ENCODE data around the gene TBL2.
A peak's percentile ranks its signal among the peaks of the same experiment; 100 is the strongest.
"Not testable (repeated sequence)": the region's sequence is repeated elsewhere in the genome, so short reads cannot be mapped to it uniquely, and the experiment has no call there.

The TBL2 gene

GRCh38 chr7:73606801-73607691 is 28.7 kb upstream of the TBL2 start:
- peak; percentile 23 to 66 (median 65) for DNase-seq (ENCODE audit: low read depth in 2 of 3, low spot score in 2 of 3)

DNA sequence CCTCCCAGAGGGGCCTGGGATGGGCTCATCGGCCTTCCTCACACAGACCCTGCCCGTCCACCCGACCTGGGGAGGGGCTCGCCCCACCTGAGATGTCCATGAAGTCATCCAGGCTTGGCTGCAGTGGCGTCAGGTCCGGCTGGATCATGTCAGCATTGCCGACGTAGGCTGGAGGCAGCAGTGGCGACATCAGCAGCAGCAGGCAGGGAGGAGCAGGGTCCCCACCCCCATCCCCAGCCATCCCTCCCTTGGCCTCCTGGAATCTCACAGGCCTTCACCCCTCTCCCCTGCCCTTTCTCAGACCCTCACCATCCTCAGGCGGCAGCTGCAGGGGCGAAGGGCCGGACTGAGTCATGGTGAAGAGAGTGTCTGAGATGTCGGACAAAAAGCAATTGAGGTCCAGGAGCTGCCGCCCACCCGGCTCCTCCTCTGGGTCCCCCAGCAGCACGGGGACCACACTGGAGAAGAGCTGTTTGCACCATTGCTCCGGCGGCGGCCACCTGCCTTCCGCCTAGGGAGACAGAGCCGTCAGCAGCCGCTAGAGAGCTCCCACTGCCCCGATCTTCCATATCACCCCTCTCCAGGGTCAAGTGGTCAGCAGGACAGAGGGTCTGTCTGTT is 27.3 kb upstream of the TBL2 start:
- no peak for DNase-seq (ENCODE audit: low read depth in 2 of 3, low spot score in 2 of 3)

DNA sequence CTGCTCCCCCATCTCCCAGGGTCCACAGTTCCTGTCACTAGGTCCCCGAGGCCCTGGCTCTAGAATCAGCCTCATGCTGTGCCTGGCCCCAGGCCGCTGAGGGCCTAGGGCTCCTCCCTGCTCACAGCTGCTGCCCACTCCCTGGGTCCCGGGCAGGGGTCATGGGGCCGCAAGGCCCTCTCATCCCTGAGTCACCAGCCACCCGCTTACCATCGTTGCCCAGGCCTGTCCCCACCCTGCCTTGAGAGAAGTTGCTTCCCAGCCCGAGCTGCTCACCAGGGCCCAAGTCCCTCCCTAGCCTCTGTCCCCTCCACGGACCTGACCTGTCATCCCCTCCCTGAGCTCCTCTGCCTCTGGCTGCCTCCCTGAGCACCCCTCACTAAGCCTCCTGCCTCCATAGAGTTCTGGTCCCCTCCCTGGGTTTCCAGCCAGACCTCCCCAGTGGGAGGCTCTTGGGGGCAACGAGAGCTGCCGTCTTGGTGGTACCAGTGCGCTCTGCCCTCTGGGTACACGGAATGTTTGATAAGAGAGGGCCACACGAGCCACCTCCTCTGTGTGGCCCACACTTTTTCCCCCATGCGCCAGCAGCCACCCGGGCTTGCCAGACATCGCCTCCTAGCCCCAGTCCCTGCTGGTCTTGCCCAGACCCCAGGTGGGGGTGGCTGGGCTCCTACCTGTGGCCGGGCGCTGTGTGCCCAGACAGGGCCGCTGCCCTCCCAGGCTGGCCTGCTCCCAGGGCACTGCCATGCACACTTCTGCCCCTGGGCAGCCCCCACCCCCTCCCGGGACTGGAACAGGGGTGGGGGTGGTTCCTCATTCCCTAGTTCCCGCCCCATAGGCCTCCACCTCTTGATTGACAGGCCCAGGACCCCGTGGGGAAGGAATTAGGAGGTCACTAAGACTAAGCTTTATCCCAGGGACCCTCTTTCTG is 24.6 kb upstream of the TBL2 start:
- DNase-seq (ENCODE audit: low read depth in 2 of 3, low spot score in 2 of 3) = no peak

- DNase-seq (ENCODE audit: low read depth in 2 of 3, low spot score in 2 of 3) = no peak
These were observed 21.5 kb upstream of the TBL2 start for GRCh38 chr7:73599916-73600315.

- DNase-seq (ENCODE audit: low read depth in 2 of 3, low spot score in 2 of 3) = no peak
These were observed 20.9 kb upstream of the TBL2 start for GRCh38 chr7:73599151-73599882.

GRCh38 chr7:73597978-73598782 is 19.8 kb upstream of the TBL2 start:
- no peak for DNase-seq (ENCODE audit: low read depth in 2 of 3, low spot score in 2 of 3)

- no peak for DNase-seq (ENCODE audit: low read depth in 2 of 3, low spot score in 2 of 3)
These were observed 18.0 kb upstream of the TBL2 start for GRCh38 chr7:73596191-73597065.

- DNase-seq (ENCODE audit: low read depth in 2 of 3, low spot score in 2 of 3) = no peak
These were observed 17.0 kb upstream of the TBL2 start for GRCh38 chr7:73595358-73595757.

- DNase-seq (ENCODE audit: low read depth in 2 of 3, low spot score in 2 of 3) = no peak
These were observed 15.0 kb upstream of the TBL2 start for GRCh38 chr7:73593207-73594045.

GRCh38 chr7:73586911-73587310 is 8.5 kb upstream of the TBL2 start:
- no peak for DNase-seq (ENCODE audit: low read depth in 2 of 3, low spot score in 2 of 3)

DNA sequence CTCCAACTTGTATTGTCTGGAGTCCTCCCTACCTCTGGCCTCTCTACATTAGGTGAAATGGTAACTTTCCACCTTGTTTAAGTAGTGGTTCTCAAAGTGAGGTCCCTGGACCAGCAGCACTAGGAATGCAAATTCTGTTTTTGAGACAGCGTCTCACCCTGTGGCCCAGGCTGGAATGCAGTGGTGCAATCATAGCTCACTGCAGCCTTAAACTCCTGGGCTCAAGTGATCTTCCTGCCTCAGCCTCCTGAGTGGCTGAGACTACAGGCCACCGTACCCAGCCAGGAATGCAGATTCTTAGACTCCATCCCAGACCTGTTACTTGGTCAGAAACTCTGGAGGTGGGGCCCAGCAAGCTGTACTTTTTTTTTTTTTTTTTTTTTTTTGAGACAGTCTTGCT is 6.8 kb upstream of the TBL2 start:
- no peak for DNase-seq (ENCODE audit: low read depth in 2 of 3, low spot score in 2 of 3)

DNA sequence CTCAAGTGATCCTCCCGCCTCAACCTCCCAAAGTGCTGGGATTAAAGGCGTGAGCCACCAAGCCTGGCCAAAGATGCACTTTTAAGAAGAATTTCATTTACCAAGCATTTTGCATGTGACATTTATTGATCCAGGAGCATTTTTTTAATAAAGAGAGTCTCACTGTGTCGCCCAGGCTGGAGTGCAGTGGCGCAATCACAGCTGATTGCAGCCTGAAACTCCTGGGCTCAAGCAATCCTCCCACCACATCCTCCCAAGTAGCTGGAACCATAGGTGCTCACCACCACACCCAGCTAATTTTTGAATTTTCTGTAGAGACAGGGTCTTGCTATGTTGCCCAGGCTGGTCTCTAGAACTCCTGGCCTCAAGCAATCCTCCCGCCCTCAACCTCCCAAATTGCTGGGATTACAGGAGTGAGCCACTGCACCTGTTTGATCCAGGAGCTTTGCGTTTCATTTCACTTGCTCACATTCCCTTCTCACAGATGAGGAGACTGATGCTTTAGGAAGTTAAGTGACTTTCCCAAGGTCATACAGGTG is 4.4 kb upstream of the TBL2 start:
- no peak for DNase-seq (ENCODE audit: low read depth in 2 of 3, low spot score in 2 of 3)

DNA sequence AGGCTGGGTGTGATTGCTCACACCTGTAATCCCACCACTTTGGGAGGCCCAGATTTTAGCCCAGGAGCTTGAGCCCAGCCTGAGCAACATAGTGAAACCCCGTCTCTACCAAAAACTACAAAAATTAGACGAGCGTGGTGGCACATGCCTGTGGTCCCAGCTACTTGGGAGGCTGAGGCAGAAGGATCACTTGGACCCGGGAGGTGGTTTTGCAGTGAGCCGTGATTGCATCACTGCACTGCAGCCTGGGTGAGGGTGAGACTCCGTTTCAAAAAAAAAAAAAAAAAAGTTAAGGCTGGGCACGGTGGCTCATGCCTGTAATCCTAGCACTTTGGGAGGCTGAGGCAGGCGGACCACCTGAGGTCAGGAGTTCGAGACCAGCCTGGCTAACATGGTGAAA is 2.6 kb upstream of the TBL2 start:
- not testable (repeated sequence) for DNase-seq (ENCODE audit: low read depth in 2 of 3, low spot score in 2 of 3)

- no peak for DNase-seq (ENCODE audit: low read depth in 2 of 3, low spot score in 2 of 3)
These were observed 595 bp downstream of the TBL2 start for GRCh38 chr7:73577627-73578341.

- DNase-seq (ENCODE audit: low read depth in 2 of 3, low spot score in 2 of 3) = no peak
These were observed 4.6 kb downstream of the TBL2 start for GRCh38 chr7:73573791-73574190.

DNA sequence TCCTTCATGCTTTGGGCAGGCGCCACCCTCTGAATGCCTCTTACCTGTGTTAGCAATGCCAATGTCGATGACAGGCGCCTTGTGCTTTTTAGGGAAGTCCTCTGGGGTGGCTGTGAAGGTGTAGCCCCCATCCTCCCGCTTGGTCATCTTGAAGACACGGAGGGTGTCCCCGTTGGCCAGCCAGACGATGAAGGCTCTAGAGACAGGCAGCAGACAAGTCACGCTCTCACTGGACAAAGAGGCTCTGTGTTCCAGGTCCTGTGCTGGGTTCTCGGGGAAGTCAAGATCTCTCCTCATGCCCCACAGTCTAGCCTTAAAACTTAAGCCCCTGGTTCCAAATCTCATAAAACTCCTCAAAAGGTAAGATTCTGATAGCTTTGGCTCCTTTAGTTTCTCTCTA is 5.1 kb downstream of the TBL2 start:
- DNase-seq (ENCODE audit: low read depth in 2 of 3, low spot score in 2 of 3) = no peak

- no peak for DNase-seq (ENCODE audit: low read depth in 2 of 3, low spot score in 2 of 3)
These were observed 5.6 kb downstream of the TBL2 start for GRCh38 chr7:73572767-73573186.

Data from activated CD8-positive, alpha-beta memory T cell treated with anti-CD3 and anti-CD28 coated beads for 48 hours (primary cell).